RWPE1 (cell line): ENCODE measurements around the gene TPGS2.

Experiments used
- CTCF ChIA-PET: fragments of 350-600 bp; sonication (Branson Sonifier 250); formaldehyde crosslinking; extraction: SDS; loops from one replicate; lab custom pipeline; 2021; lab: Yijun Ruan, JAX
- POLR2A ChIA-PET: fragments of 400-600 bp; formaldehyde crosslinking; extraction: SDS; loops from one replicate; lab custom pipeline; 2020; ENCODE audit warnings: antibody characterized with exemption; ENCODE audit not compliant: low non-redundant PET; lab: Yijun Ruan, JAX
- DNase-seq: peaks from one replicate; pipeline ENCODE4 v3.0.0; 2012; ENCODE audit warnings: low spot score
- H3K27ac ChIP-seq: fragments of 450-650 bp; 2 replicates; pipeline ENCODE4 v1.5.1; 2017
- TF ChIP-seq, protein P1 (sequence below): fragments of 450-650 bp; conservative IDR thresholded peaks from 2 replicates; pipeline ENCODE4 v1.5.1; 2017; ENCODE audit warnings: low read depth, mild to moderate bottlenecking

The TPGS2 gene

DNA sequence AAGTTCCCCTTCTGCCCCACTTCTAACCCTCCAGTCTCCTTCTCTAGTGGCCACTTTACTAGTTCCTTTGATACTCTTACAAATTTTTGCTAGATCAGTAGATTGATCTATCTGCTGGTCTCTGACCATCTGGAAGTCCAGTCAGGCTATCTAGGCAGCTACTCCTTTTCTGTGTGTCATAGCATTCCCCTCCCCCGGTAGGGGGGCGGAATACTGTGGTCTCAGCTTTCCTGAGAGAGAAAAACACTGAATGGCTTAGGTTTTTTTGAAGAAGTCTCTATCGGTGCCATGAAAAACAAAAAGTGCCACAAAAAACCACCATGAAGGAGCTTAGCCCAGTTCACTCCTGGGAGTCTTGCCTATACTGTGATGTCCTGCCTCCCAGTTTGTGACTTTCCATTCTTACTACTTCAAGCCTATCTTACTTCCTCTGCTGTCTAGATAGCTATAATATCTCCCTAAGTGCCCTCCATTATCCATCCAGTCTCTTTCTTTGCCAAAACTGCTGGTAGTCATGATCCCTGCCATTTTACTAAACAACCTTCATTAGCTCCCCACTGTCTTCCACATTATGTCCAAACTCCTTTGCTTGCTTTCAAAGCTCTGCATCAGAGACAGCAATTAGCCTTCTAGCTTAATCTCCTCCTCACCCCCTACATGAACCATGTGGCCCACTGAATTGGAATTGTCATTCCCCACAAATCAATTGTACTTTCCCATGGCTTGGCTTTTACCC, 29.9 kb downstream of the TPGS2 start:
- ChIA-PET POLR2A (no interaction called here), CTCF (no interaction called here)
- H3K27ac ChIP-seq = no peak overlapping the region
- TF ChIP-seq, protein P1, sequence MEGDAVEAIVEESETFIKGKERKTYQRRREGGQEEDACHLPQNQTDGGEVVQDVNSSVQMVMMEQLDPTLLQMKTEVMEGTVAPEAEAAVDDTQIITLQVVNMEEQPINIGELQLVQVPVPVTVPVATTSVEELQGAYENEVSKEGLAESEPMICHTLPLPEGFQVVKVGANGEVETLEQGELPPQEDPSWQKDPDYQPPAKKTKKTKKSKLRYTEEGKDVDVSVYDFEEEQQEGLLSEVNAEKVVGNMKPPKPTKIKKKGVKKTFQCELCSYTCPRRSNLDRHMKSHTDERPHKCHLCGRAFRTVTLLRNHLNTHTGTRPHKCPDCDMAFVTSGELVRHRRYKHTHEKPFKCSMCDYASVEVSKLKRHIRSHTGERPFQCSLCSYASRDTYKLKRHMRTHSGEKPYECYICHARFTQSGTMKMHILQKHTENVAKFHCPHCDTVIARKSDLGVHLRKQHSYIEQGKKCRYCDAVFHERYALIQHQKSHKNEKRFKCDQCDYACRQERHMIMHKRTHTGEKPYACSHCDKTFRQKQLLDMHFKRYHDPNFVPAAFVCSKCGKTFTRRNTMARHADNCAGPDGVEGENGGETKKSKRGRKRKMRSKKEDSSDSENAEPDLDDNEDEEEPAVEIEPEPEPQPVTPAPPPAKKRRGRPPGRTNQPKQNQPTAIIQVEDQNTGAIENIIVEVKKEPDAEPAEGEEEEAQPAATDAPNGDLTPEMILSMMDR = no peak
- DNase-seq = no peak

GRCh38 chr18:36792634-36793283, 36.0 kb downstream of the TPGS2 start:
- ChIA-PET CTCF (no interaction called here), POLR2A (no interaction called here)
- DNase-seq = no peak
- H3K27ac ChIP-seq = no peak overlapping the region
- TF ChIP-seq, protein P1 = no peak

DNA sequence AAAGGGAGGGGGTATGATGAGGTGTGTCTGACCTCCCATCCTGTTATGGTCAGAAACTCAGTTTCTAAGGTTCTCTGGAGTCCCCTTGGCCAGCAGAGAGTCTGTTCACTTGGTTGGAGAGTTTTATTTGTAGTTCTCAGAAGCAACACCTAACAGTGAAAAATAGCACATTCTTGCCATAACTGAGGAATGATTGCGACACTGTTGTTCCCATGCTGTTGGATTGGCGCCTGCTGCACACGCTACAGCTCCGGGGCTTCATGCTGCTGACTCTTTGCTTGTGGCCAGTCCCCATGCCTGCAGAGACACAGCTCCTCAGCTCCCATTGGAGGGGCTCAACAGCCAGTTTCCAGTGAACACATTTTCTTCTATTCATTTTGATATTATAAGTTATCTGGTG, 42.1 kb downstream of the TPGS2 start:
- peak overlapping the region; percentile 38 for H3K27ac ChIP-seq
- DNase-seq = no peak
- ChIA-PET POLR2A (no interaction called here), CTCF (no interaction called here)
- TF ChIP-seq, protein P1 = no peak

DNA sequence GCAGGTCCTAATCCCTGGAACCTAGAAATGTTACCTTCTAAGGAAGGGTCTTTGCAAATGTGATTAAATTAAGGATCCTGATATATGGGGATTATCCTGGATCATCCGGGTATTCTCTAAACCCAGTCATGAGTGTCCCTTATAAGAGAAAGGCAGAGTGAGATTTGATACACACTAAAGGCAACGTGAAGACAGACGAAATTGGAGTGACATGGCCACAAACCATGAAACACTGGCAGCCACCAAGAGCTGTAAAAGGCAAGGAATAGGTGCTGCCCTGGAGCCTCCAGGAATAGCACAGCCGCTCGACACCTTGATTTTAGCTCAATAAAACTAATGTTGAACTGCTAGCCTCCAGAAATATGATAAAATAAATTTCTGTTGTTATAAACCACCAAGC, 45.0 kb downstream of the TPGS2 start:
- no peak for DNase-seq
- TF ChIP-seq, protein P1 = no peak
- POLR2A ChIA-PET = no interaction called here

GRCh38 chr18:36782710-36783109, 46.1 kb downstream of the TPGS2 start:
- TF ChIP-seq, protein P1 = no peak
- POLR2A ChIA-PET = no interaction called here
- CTCF ChIA-PET = no interaction called here
- no peak for DNase-seq
- no peak overlapping the region for H3K27ac ChIP-seq

More for the DNA sequence above, 45.0 kb downstream of the TPGS2 start:
- H3K27ac ChIP-seq = no peak overlapping the region
- CTCF ChIA-PET = no interaction called here

GRCh38 chr18:36780748-36781147, 48.1 kb downstream of the TPGS2 start:
- ChIA-PET POLR2A (no interaction called here), CTCF (no interaction called here)
- TF ChIP-seq, protein P1 = no peak
- DNase-seq = no peak
- H3K27ac ChIP-seq = no peak overlapping the region
